ENCODE results near the gene STUM.

GRCh38 chr1:226533220-226533619, 15.3 kb upstream of the STUM start:
- TF ChIP-seq, protein P1, sequence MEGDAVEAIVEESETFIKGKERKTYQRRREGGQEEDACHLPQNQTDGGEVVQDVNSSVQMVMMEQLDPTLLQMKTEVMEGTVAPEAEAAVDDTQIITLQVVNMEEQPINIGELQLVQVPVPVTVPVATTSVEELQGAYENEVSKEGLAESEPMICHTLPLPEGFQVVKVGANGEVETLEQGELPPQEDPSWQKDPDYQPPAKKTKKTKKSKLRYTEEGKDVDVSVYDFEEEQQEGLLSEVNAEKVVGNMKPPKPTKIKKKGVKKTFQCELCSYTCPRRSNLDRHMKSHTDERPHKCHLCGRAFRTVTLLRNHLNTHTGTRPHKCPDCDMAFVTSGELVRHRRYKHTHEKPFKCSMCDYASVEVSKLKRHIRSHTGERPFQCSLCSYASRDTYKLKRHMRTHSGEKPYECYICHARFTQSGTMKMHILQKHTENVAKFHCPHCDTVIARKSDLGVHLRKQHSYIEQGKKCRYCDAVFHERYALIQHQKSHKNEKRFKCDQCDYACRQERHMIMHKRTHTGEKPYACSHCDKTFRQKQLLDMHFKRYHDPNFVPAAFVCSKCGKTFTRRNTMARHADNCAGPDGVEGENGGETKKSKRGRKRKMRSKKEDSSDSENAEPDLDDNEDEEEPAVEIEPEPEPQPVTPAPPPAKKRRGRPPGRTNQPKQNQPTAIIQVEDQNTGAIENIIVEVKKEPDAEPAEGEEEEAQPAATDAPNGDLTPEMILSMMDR (IDR thresholded peaks at IDR 0.05), result no peak
- no peak for TF ChIP-seq EP300 (IDR thresholded peaks at IDR 0.05; ENCODE audit: low read depth)
- TF ChIP-seq POLR2AphosphoS5 (IDR thresholded peaks at IDR 0.05), result no peak

All from transverse colon (tissue), 4 donors.